Common myeloid progenitor, CD34-positive (primary cell): Measurements from ENCODE around the gene FBXW11.
"Not testable (repeated sequence)": the region's sequence is repeated elsewhere in the genome, so short reads cannot be mapped to it uniquely, and the experiment has no call there.

Source experiments
- CTCF ChIA-PET: fragments of 350-600 bp; sonication (Branson Sonifier 250); formaldehyde crosslinking; loops from one replicate; lab custom pipeline; 2021; ENCODE audit warnings: antibody characterized with exemption; lab: Charles Lee
- POLR2A ChIA-PET: fragments of 350-600 bp; sonication (Branson Sonifier 250); formaldehyde crosslinking; loops from one replicate; lab custom pipeline; 2021; ENCODE audit warnings: antibody characterized with exemption; lab: Charles Lee
- DNase-seq, 3 donors: peaks; one replicate each; pipeline versions ENCODE4 v3.0.0 to v3.0.0-alpha.2; 2013
- H3K27ac ChIP-seq, 2 experiments: 1 replicate in 1 of 2; 2 replicates in 1 of 2; pipeline ENCODE4 v1.7.0; 2013; ENCODE audit warnings: inconsistent platforms in 2 of 2, low read length in 2 of 2, mild to moderate bottlenecking in 2 of 2, low read depth in 1 of 2, moderate library complexity in 1 of 2; ENCODE audit not compliant: severe bottlenecking in 2 of 2, insufficient read depth in 1 of 2, poor library complexity in 1 of 2
- H3K27me3 ChIP-seq, 5 experiments: replicated peaks in 2 of 5; 1 replicate in 3 of 5; 2 replicates in 2 of 5; pipeline versions ENCODE4 v1.6.1 to v1.7.0; 2013; ENCODE audit warnings: low read length in 4 of 5, mild to moderate bottlenecking in 2 of 5, moderate library complexity in 2 of 5, inconsistent platforms in 1 of 5; ENCODE audit not compliant: insufficient read depth in 5 of 5, control insufficient read depth in 4 of 5
- H3K36me3 ChIP-seq, 4 experiments: 1 replicate in 2 of 4; 2 replicates in 2 of 4; pipeline versions ENCODE4 v1.6.1 to v1.7.0; 2013; ENCODE audit warnings: low read length in 3 of 4, control low read depth in 1 of 4, mild to moderate bottlenecking in 1 of 4; ENCODE audit not compliant: control insufficient read depth in 4 of 4, insufficient read depth in 4 of 4
- H3K4me1 ChIP-seq, 4 experiments: 1 replicate in 3 of 4; 2 replicates in 1 of 4; pipeline versions ENCODE4 v1.6.1 to v1.7.1; 2013; ENCODE audit warnings: low read length in 3 of 4, mild to moderate bottlenecking in 3 of 4, control low read depth in 1 of 4, inconsistent platforms in 1 of 4, moderate library complexity in 1 of 4; ENCODE audit not compliant: control insufficient read depth in 4 of 4, insufficient read depth in 4 of 4; ENCODE audit errors: control extremely low read depth in 1 of 4
- H3K4me3 ChIP-seq, 7 experiments: 1 replicate in 4 of 7; 2 replicates in 3 of 7; pipeline versions ENCODE4 v1.5.1 to v1.7.0; 2013; ENCODE audit warnings: mild to moderate bottlenecking in 7 of 7, low read length in 6 of 7, moderate library complexity in 6 of 7, inconsistent platforms in 2 of 7, low read depth in 2 of 7, control low read depth in 1 of 7; ENCODE audit not compliant: insufficient read depth in 4 of 7, control insufficient read depth in 1 of 7; ENCODE audit errors: extremely low read depth in 1 of 7
- H3K9me3 ChIP-seq, 5 experiments: 1 replicate in 4 of 5; 2 replicates in 1 of 5; pipeline versions ENCODE4 v1.6.1 to v1.7.1; 2013; ENCODE audit warnings: low read length in 4 of 5, mild to moderate bottlenecking in 2 of 5, inconsistent platforms in 1 of 5, low read depth in 1 of 5, moderate library complexity in 1 of 5; ENCODE audit not compliant: control insufficient read depth in 4 of 5, insufficient read depth in 2 of 5; ENCODE audit errors: control extremely low read depth in 1 of 5
- WGBS: methylation state at CpG from one replicate; pipeline ENCODE4 v1.1.5; 2013; ENCODE audit not compliant: insufficient coverage; 5-methylcytosine and 5-hydroxymethylcytosine counted together

The FBXW11 gene

GRCh38 chr5:172029876-172030275, 23.4 kb upstream of the FBXW11 start:
- Histone ChIP-seq H3K4me3 (no peak overlapping the region), H3K4me1 (peaks cover 0 to 3% (median 1%) of the 10 kb centered on the region in 4 experiments), H3K27ac (no peak overlapping the region), H3K27me3 (no peaks in the 10 kb centered on the region), H3K9me3 (peaks cover 0 to 5% (median 0%) of the 10 kb centered on the region in 5 experiments), H3K36me3 (no peaks in the 10 kb centered on the region)
- POLR2A ChIA-PET, result no interaction called here
- DNase-seq, result no peak
- CTCF ChIA-PET, result interaction anchor here (1.2 kb wide), 1 partner anchor 120 kb away, joined by 3 read pairs; no protein-coding TSS in a partner anchor

GRCh38 chr5:172028167-172028566, 21.7 kb upstream of the FBXW11 start:
- CTCF ChIA-PET, result no interaction called here
- WGBS, result 96% methylated on average over 4 of the region's 4 CpGs

GRCh38 chr5:172020110-172020786, 13.8 kb upstream of the FBXW11 start:
- DNase-seq, H3K4me3 ChIP-seq, POLR2A ChIA-PET, H3K27me3 ChIP-seq, H3K4me1 ChIP-seq, H3K36me3 ChIP-seq, H3K9me3 ChIP-seq, H3K27ac ChIP-seq: not testable (repeated sequence)
- 100% methylated on average over 6 of the region's 10 CpGs for WGBS
- CTCF ChIA-PET, result interaction anchor here (0.6 to 1.5 kb wide), 7 partner anchors 10 to 110 kb away, joined by 3 to 7 read pairs (median 4); no protein-coding TSS in a partner anchor

More at GRCh38 chr5:172028167-172028566, 21.7 kb upstream of the FBXW11 start:
- Histone ChIP-seq H3K27ac (no peak overlapping the region), H3K36me3 (no peaks in the 10 kb centered on the region), H3K4me1 (no peaks in the 10 kb centered on the region), H3K9me3 (peaks cover 0 to 5% (median 0%) of the 10 kb centered on the region in 5 experiments), H3K4me3 (no peak overlapping the region), H3K27me3 (no peaks in the 10 kb centered on the region)
- DNase-seq, result no peak
- POLR2A ChIA-PET, result no interaction called here

- H3K27me3 ChIP-seq, result no peaks in the 10 kb centered on the region
- no peaks in the 10 kb centered on the region for H3K36me3 ChIP-seq
- no peak for DNase-seq
- no peak overlapping the region for H3K4me3 ChIP-seq
- no peak overlapping the region for H3K27ac ChIP-seq
- 96% methylated on average over 3 of the region's 4 CpGs for WGBS
- CTCF ChIA-PET, result no interaction called here
- POLR2A ChIA-PET, result no interaction called here
- H3K4me1 ChIP-seq, result peaks cover 0 to under 1% (median 0%) of the 10 kb centered on the region in 4 experiments
- H3K9me3 ChIP-seq, result no peaks in the 10 kb centered on the region
These were observed 8.9 kb upstream of the FBXW11 start for GRCh38 chr5:172015346-172015745.

GRCh38 chr5:172010278-172010677, 3.8 kb upstream of the FBXW11 start:
- ChIA-PET POLR2A (no interaction called here), CTCF (interaction anchor here (0.6 to 7.8 kb wide), 11 partner anchors 10 to 99 kb away, joined by 3 to 67 read pairs (median 4); no protein-coding TSS in a partner anchor)
- H3K9me3 ChIP-seq, result no peaks in the 10 kb centered on the region
- no peaks in the 10 kb centered on the region for H3K36me3 ChIP-seq
- H3K27me3 ChIP-seq, result no peaks in the 10 kb centered on the region
- peaks cover 3 to 18% (median 15%) of the 10 kb centered on the region in 4 experiments for H3K4me1 ChIP-seq
- peak in 2 of 3 donors; percentile 48 to 60 for DNase-seq
- no peak overlapping the region for H3K27ac ChIP-seq
- 83% methylated on average over 1 of the region's 2 CpGs for WGBS
- no peak overlapping the region for H3K4me3 ChIP-seq

GRCh38 chr5:172009536-172010270, 3.3 kb upstream of the FBXW11 start:
- Histone ChIP-seq H3K9me3 (no peaks in the 10 kb centered on the region), H3K36me3 (no peaks in the 10 kb centered on the region), H3K27me3 (no peaks in the 10 kb centered on the region), H3K4me3 (no peak overlapping the region), H3K4me1 (peaks cover 8 to 24% (median 20%) of the 10 kb centered on the region in 4 experiments), H3K27ac (no peak overlapping the region)
- ChIA-PET CTCF (interaction anchor here (0.6 to 7.8 kb wide), 13 partner anchors 10 to 161 kb away, joined by 3 to 67 read pairs (median 4); no protein-coding TSS in a partner anchor), POLR2A (no interaction called here)
- WGBS, result 92% methylated on average over 3 of the region's 5 CpGs
- no peak for DNase-seq
